Measurements from ENCODE around the gene JARID2. TPM values are rescaled to one million over a fixed set of nuclear protein-coding genes. Genes with fewer than 3 reads are reported as not detected.

JARID2 gene
- total RNA-seq, 1 experiment from 2014 or later, result 23.6 TPM

DNA sequence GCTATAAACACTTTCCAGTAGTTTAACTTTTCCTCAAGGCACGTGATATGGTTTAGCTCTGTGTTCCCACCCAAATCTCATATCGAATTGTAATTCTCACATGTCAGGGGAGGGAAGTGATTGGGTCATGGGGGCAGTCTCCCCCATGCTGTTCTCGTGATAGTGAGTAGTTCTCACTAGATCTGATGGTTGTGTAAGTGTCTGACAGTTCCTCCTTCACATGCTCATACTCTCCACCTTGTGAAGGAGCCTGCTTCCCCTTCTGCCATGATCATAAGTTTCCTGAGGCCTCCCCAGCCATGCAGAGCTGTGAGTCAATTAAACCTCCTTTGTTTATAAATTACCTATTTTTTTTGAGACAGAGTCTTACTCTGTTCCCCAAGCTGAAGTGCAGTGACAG is 289.1 kb downstream of the JARID2 start (continued):
- TF ChIP-seq, protein P1, sequence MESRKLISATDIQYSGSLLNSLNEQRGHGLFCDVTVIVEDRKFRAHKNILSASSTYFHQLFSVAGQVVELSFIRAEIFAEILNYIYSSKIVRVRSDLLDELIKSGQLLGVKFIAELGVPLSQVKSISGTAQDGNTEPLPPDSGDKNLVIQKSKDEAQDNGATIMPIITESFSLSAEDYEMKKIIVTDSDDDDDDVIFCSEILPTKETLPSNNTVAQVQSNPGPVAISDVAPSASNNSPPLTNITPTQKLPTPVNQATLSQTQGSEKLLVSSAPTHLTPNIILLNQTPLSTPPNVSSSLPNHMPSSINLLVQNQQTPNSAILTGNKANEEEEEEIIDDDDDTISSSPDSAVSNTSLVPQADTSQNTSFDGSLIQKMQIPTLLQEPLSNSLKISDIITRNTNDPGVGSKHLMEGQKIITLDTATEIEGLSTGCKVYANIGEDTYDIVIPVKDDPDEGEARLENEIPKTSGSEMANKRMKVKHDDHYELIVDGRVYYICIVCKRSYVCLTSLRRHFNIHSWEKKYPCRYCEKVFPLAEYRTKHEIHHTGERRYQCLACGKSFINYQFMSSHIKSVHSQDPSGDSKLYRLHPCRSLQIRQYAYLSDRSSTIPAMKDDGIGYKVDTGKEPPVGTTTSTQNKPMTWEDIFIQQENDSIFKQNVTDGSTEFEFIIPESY (IDR thresholded peaks at IDR 0.05; ENCODE audit: extremely low read depth, insufficient replicate concordance, low read length), result no peak
- TF ChIP-seq, protein P2, sequence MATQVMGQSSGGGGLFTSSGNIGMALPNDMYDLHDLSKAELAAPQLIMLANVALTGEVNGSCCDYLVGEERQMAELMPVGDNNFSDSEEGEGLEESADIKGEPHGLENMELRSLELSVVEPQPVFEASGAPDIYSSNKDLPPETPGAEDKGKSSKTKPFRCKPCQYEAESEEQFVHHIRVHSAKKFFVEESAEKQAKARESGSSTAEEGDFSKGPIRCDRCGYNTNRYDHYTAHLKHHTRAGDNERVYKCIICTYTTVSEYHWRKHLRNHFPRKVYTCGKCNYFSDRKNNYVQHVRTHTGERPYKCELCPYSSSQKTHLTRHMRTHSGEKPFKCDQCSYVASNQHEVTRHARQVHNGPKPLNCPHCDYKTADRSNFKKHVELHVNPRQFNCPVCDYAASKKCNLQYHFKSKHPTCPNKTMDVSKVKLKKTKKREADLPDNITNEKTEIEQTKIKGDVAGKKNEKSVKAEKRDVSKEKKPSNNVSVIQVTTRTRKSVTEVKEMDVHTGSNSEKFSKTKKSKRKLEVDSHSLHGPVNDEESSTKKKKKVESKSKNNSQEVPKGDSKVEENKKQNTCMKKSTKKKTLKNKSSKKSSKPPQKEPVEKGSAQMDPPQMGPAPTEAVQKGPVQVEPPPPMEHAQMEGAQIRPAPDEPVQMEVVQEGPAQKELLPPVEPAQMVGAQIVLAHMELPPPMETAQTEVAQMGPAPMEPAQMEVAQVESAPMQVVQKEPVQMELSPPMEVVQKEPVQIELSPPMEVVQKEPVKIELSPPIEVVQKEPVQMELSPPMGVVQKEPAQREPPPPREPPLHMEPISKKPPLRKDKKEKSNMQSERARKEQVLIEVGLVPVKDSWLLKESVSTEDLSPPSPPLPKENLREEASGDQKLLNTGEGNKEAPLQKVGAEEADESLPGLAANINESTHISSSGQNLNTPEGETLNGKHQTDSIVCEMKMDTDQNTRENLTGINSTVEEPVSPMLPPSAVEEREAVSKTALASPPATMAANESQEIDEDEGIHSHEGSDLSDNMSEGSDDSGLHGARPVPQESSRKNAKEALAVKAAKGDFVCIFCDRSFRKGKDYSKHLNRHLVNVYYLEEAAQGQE (IDR thresholded peaks at IDR 0.05; ENCODE audit: low read depth), result no peak
- no peak for TF ChIP-seq EZH2phosphoT487 (IDR thresholded peaks at IDR 0.05; ENCODE audit: borderline replicate concordance)

DNA sequence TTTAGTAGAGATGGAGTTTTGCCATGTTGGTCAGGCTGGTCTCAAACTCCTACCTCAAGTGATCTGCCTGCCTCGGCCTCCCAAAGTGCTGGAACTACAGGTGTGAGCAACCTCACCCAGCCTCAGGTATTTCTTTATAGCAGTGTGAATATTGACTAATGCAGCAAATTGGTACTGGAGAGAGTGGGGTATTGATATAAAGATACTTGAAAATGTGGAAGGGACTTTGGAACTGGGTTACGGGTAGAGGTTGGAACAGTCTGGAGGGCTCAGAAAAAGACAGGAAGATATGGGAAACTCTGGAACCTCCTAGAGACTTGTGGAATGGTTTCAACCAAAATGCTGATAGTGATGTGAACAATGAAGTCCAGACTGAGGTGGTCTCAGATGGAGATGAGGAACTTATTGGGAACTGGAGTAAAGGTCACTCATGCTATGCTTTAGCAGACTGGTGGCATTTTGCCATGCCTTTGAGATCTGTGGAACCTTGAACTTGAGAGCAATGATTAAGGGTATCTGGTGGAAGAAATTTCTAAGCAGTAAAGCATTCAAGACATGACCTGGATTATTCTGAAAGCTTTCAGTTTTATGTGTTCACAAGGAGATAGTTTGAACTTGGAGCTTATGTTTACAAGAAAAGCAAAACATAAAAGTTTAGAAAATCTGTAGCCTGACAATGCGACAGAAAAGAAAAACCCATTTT is 289.8 kb downstream of the JARID2 start:
- H2AFZ ChIP-seq (ENCODE audit: low read depth, low read length, poor library complexity, severe bottlenecking), result no peak overlapping the region
- no peak overlapping the region for H3K9ac ChIP-seq (ENCODE audit: low read length)
- ATAC-seq (no peak), DNase-seq (ENCODE audit: low read depth, low spot score) (no peak)
- no peaks in the 10 kb centered on the region for H3K9me2 ChIP-seq (ENCODE audit: insufficient read depth)
- no peak overlapping the region for H3K4me2 ChIP-seq (ENCODE audit: low read length)
- H3K79me2 ChIP-seq (ENCODE audit: insufficient read depth, low read length), result no peaks in the 10 kb centered on the region
- H3K36me3 ChIP-seq (ENCODE audit: control insufficient read depth in 1 of 2, insufficient read depth in 2 of 2, low read length in 2 of 2), result no peaks in the 10 kb centered on the region
- no peaks in the 10 kb centered on the region for H4K20me1 ChIP-seq (ENCODE audit: insufficient read depth)
- RAD21 ChIA-PET (ENCODE audit: low non-redundant PET in 1 of 2, low total read pairs in 2 of 2, uncharacterized antibody in 2 of 2, unreplicated experiment in 2 of 2), result no interaction called here
- POLR2A ChIA-PET, result no interaction called here
- no peak overlapping the region for H3K4me3 ChIP-seq (replicated peaks in 1 of 2; ENCODE audit: low read depth in 1 of 2, low read length in 2 of 2)
- BruUV-seq (replicated peaks), result no TSS peak
- H3K4me1 ChIP-seq (ENCODE audit: control insufficient read depth in 1 of 2, insufficient read depth in 2 of 2, low read length in 2 of 2), result no peaks in the 10 kb centered on the region
- H3K27me3 ChIP-seq (ENCODE audit: insufficient read depth, low read length), result no peaks in the 10 kb centered on the region
- TF ChIP-seq, protein P3, sequence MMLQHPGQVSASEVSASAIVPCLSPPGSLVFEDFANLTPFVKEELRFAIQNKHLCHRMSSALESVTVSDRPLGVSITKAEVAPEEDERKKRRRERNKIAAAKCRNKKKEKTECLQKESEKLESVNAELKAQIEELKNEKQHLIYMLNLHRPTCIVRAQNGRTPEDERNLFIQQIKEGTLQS (IDR thresholded peaks at IDR 0.05), result no peak
- H3K9me3 ChIP-seq (ENCODE audit: control insufficient read depth in 1 of 2, insufficient read depth in 1 of 2, low read depth in 1 of 2, low read length in 2 of 2), result no peaks in the 10 kb centered on the region
- no peak overlapping the region for H3K27ac ChIP-seq (ENCODE audit: low read depth, low read length)
- intact Hi-C loops (cut with micrococcal nuclease), result no loop called here
- CTCF ChIA-PET, result no interaction called here
